ENCODE measurements around the gene REG1A.

DNA sequence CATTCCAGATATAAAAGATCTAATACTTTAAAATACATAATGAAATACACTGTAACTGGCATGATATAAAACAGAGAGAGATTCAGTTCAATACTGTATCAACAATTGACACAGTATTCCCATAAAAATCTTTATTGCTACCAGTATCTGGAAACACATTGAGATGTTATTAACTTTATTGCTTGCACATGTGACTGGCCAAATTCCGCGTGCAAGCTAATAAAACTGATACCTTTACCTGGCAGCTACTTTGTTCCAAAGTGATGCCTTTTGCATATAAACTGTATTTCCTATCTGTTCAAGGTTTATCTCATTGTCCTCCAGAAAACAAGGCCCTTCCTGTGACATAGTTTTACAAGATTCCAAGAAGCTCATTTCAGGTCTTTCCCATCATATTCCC lies 17.1 kb upstream of the REG1A start:
- TF ChIP-seq EZH2 (IDR thresholded peaks at IDR 0.05; ENCODE audit: borderline replicate concordance) (no peak), CTCF (IDR thresholded peaks at IDR 0.05; ENCODE audit: poor library complexity) (no peak), EZH2phosphoT487 (IDR thresholded peaks at IDR 0.05; ENCODE audit: low read depth, severe bottlenecking, unreplicated experiment) (no peak)
